Breast epithelium (tissue), 4 donors: ENCODE results near the gene LIPC. TPM values are rescaled to one million over a fixed set of nuclear protein-coding genes. Genes with fewer than 3 reads are reported as not detected.

Experiments used
- DNase-seq, 2 donors: peaks; one replicate each; pipeline ENCODE4 v3.0.0-alpha.2; 2019; ENCODE audit warnings: low spot score in 2 of 2
- H3K27ac ChIP-seq, 2 donors: fragments of 200-600 bp; sonication (generic) in 1 of 2; one replicate each; pipeline ENCODE4 v1.5.1; 2016 to 2019; ENCODE audit warnings: mild to moderate bottlenecking in 1 of 2
- H3K27me3 ChIP-seq, 2 donors: fragments of 200-600 bp; sonication (generic) in 1 of 2; one replicate each; pipeline versions ENCODE4 v1.5.1 to v1.6.0; 2017 to 2019; ENCODE audit warnings: control low read depth in 1 of 2, mild to moderate bottlenecking in 1 of 2
- H3K36me3 ChIP-seq: fragments of 200-600 bp; one replicate; pipeline ENCODE4 v1.5.1; 2019
- H3K4me1 ChIP-seq, 2 donors: fragments of 200-600 bp; sonication (generic); one replicate each; pipeline ENCODE4 v1.5.1; 2016 to 2019; ENCODE audit warnings: control low read depth in 1 of 2
- H3K4me3 ChIP-seq, 3 donors: fragments of 200-600 bp; sonication (generic); 1 replicate in 2 of 3; 2 replicates in 1 of 3; pipeline ENCODE4 v1.5.1; 2016 to 2019; ENCODE audit warnings: mild to moderate bottlenecking in 3 of 3, moderate library complexity in 2 of 3
- H3K9me3 ChIP-seq, 2 donors: fragments of 200-600 bp; sonication (generic) in 1 of 2; one replicate each; pipeline ENCODE4 v1.5.1; 2016 to 2019; ENCODE audit warnings: control low read depth in 1 of 2
- POLR2A ChIP-seq: fragments of 450-650 bp; IDR thresholded peaks from one replicate; pipeline ENCODE4 v1.6.1; 2016; ENCODE audit warnings: antibody characterized with exemption, mild to moderate bottlenecking, moderate library complexity
- POLR2AphosphoS5 ChIP-seq, 3 donors: sonication (generic); formaldehyde crosslinking; IDR thresholded peaks; one replicate each; pipeline ENCODE4 v1.6.1; 2017; ENCODE audit warnings: antibody characterized with exemption in 3 of 3
- intact Hi-C: fragments of 100-400 bp; cut with DNase I; formaldehyde crosslinking; loops from one replicate; pipeline ENCODE4 v1.15.1; 2023; ENCODE audit warnings: low total_unique reads
- total RNA-seq, 3 donors: library from RNA; depleted of rRNA; stranded (reverse); fragments of >200 nt; gene quantifications; one replicate each; pipeline ENCODE4 v1.1.0, GENCODE V29; 2016
- TF ChIP-seq, protein P1 (sequence below), 3 donors: fragments of 450-650 bp; IDR thresholded peaks; one replicate each; pipeline ENCODE4 v1.5.1; 2016 to 2017; ENCODE audit warnings: antibody characterized with exemption in 3 of 3, mild to moderate bottlenecking in 3 of 3, moderate library complexity in 3 of 3

The LIPC gene
- total RNA-seq, 3 donors from 2014 or later, result 0.15 to 0.80 TPM; not detected in 1

DNA sequence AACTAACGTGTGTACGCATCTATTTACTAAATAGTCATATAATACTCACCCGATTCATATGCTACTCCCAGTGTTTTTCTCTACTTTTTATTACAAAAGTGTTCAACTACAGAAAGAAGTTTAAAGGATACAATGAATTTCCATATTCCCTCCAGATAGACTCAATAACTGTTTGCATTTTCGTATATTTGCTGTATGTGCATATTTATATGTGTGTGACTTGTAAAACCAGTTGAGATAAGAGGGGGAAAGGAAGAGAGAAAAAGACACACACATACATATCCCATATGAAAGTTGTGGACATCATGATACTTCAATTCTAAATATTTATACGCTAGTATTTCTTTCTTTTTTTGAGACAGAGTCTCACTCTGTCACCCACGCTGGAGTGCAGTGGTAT is 14.1 kb downstream of the LIPC start:
- Histone ChIP-seq H3K4me3 (no peak overlapping the region), H3K27me3 (no peaks in the 10 kb centered on the region), H3K27ac (no peak overlapping the region), H3K9me3 (no peaks in the 10 kb centered on the region), H3K4me1 (no peaks in the 10 kb centered on the region), H3K36me3 (no peaks in the 10 kb centered on the region)
- DNase-seq, result no peak
- TF ChIP-seq POLR2A (no peak), POLR2AphosphoS5 (IDR thresholded peaks at IDR 0.05) (no peak)
- TF ChIP-seq, protein P1, sequence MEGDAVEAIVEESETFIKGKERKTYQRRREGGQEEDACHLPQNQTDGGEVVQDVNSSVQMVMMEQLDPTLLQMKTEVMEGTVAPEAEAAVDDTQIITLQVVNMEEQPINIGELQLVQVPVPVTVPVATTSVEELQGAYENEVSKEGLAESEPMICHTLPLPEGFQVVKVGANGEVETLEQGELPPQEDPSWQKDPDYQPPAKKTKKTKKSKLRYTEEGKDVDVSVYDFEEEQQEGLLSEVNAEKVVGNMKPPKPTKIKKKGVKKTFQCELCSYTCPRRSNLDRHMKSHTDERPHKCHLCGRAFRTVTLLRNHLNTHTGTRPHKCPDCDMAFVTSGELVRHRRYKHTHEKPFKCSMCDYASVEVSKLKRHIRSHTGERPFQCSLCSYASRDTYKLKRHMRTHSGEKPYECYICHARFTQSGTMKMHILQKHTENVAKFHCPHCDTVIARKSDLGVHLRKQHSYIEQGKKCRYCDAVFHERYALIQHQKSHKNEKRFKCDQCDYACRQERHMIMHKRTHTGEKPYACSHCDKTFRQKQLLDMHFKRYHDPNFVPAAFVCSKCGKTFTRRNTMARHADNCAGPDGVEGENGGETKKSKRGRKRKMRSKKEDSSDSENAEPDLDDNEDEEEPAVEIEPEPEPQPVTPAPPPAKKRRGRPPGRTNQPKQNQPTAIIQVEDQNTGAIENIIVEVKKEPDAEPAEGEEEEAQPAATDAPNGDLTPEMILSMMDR (IDR thresholded peaks at IDR 0.05), result no peak
- intact Hi-C loops, result loop anchor here (5.0 to 10.0 kb wide), 2 partner anchors 69 to 771 kb away; no protein-coding TSS in a partner anchor

DNA sequence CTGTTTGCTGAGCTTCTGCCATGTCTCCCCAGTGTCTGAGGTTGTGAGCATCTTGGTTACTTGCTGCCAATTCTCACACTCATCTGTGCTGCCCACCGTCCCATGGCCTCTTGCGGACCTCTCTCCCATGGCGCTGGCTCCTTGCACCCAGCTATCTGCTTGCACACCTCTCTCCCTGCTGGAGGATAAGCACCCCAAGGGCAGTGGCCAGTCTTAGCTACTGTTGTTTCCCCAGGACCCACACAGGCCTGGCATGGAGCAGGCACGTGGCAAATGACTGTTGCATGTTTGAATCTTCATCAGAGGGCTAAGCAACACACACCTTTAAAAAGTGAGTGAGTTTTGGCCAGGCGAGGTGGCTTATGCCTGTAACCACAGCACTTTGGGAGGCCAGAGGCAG is 14.7 kb downstream of the LIPC start:
- Histone ChIP-seq H3K27me3 (no peaks in the 10 kb centered on the region), H3K4me3 (no peak overlapping the region), H3K36me3 (no peaks in the 10 kb centered on the region), H3K27ac (no peak overlapping the region), H3K4me1 (no peaks in the 10 kb centered on the region), H3K9me3 (no peaks in the 10 kb centered on the region)
- DNase-seq, result no peak
- intact Hi-C loops, result loop anchor here (5.0 to 10.0 kb wide), 2 partner anchors 68 to 771 kb away; no protein-coding TSS in a partner anchor
- TF ChIP-seq POLR2AphosphoS5 (IDR thresholded peaks at IDR 0.05), result no peak
- no peak for TF ChIP-seq POLR2A
- TF ChIP-seq, protein P1 (IDR thresholded peaks at IDR 0.05), result no peak

DNA sequence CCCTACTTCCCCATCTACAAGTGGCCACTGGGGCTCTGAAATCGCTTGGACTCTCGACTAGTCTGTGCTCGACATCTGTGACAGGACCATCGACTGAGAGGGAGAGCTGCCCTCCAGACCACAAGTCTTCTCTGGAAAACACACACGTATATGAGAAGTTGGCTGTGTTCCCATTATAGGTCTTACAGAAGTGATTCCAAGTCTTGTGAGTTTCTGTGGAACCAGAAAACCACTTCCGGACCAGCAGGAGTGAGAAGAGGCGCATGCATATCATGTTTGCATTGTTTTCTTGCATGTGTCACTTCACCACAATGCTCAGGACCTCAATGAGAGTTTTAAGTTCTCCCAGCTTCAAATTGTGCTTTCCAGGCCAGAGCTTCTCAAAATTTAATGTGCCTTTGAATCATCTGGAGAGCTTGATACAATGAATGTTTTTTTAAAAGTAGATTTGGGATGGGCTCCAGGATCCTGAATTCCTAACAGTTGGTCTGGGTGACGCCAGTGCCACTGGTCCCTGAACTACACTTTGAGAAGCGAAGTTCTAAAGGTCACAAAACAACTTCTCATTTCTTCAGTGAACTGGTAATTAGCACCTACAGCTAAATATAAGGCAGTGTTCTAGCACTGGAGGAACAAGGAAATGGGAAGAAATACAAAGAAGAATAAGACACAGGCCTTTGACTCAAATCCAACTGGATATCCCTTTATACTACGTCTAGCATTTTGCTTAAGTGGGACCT is 15.7 kb downstream of the LIPC start:
- no peak for TF ChIP-seq POLR2AphosphoS5 (IDR thresholded peaks at IDR 0.05)
- no peak for DNase-seq
- Histone ChIP-seq H3K4me1 (no peaks in the 10 kb centered on the region), H3K4me3 (no peak overlapping the region), H3K36me3 (no peaks in the 10 kb centered on the region), H3K27ac (peak overlapping the region; percentile 16 to 56), H3K9me3 (no peaks in the 10 kb centered on the region), H3K27me3 (no peaks in the 10 kb centered on the region)
- intact Hi-C loops, result loop anchor here (5.0 to 10.0 kb wide), 2 partner anchors 67 to 770 kb away; no protein-coding TSS in a partner anchor

DNA sequence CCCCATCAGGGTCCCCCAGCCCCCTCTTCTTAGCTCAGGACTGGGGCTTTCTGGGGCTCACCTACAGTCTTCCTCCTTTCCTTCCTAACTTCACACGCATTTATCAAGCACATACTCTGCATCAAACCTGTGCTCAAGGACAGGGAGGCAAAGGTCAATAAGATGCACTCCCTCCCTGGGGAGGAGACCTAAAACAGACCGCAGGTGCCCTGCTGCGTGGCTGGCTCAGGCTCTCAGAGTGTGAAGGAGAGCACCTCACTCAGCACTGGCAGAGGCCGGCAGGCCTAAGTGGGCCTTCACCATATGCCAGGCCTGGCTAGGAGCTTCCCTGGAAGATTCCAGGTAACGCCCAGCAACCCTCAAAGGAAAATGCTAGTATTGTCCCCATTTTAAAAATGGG is 16.5 kb downstream of the LIPC start:
- TF ChIP-seq POLR2A, result no peak
- Histone ChIP-seq H3K36me3 (no peaks in the 10 kb centered on the region), H3K4me3 (no peak overlapping the region), H3K9me3 (no peaks in the 10 kb centered on the region), H3K27me3 (no peaks in the 10 kb centered on the region), H3K27ac (peak overlapping the region; percentile 16 to 56), H3K4me1 (no peaks in the 10 kb centered on the region)
- intact Hi-C loops, result loop anchor here (5.0 to 10.0 kb wide), 2 partner anchors 66 to 769 kb away; no protein-coding TSS in a partner anchor
- no peak for DNase-seq

DNA sequence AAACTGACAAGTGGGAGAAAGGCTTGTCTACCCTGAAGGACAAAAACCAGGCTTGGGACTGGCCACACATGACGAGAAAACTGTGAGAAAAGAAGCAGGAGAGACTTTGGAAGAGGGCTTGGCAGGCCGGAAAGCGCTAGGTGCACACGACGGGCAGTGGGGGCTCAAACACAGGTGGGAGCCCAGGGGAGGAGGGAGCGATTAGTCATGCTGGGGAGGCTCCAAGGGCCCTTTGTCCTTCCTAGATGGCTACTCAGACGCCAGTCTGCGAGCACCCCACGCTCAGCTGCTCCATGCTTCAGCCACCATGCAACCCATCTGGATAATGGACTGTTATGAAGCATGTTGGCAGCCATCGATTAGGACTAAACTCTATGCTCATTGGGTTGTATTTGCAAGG is 17.1 kb downstream of the LIPC start:
- Histone ChIP-seq H3K36me3 (no peaks in the 10 kb centered on the region), H3K27me3 (no peaks in the 10 kb centered on the region), H3K4me1 (no peaks in the 10 kb centered on the region), H3K4me3 (no peak overlapping the region), H3K27ac (no peak overlapping the region), H3K9me3 (no peaks in the 10 kb centered on the region)
- intact Hi-C loops, result loop anchor here (5.0 to 10.0 kb wide), 2 partner anchors 66 to 768 kb away; no protein-coding TSS in a partner anchor
- no peak for TF ChIP-seq POLR2A
- no peak for TF ChIP-seq POLR2AphosphoS5 (IDR thresholded peaks at IDR 0.05)
- TF ChIP-seq, protein P1 (IDR thresholded peaks at IDR 0.05), result no peak
- no peak for DNase-seq

DNA sequence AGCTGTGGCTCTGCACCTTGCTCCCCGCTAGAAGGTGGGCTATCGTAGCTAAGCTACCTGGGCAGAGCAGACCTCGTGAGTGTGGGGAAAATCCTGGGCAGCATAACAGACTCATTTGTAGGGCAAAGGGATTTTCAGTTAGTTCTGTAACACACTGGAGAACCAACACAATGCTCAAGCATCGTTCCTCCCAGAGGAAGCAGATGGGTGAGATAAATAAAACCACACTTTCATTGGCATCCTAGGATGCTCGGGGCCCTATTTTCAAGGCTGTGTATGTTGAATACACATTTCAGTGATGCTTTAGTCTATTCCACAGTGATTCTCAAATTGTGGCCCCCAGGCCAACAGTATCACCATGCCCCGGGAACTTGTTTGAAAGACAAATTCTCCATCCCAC is 20.0 kb downstream of the LIPC start:
- Histone ChIP-seq H3K4me1 (no peaks in the 10 kb centered on the region), H3K27me3 (no peaks in the 10 kb centered on the region), H3K36me3 (no peaks in the 10 kb centered on the region), H3K4me3 (no peak overlapping the region), H3K9me3 (no peaks in the 10 kb centered on the region), H3K27ac (no peak overlapping the region)
- intact Hi-C loops, result no loop called here
- TF ChIP-seq POLR2A (no peak), POLR2AphosphoS5 (IDR thresholded peaks at IDR 0.05) (no peak)
- TF ChIP-seq, protein P1 (IDR thresholded peaks at IDR 0.05), result no peak
- no peak for DNase-seq
